ENCODE data around the gene ATG16L2. TPM values are rescaled to one million over a fixed set of nuclear protein-coding genes. Genes with fewer than 3 reads are reported as not detected.

The ATG16L2 gene
- total and polyA plus RNA-seq, 2 donors (not counting 3 experiments of a cell fraction or from before 2014, with no cell fraction given), result 26.5 to 30.5 TPM

GRCh38 chr11:72776844-72777754 lies 37.1 kb upstream of the ATG16L2 start:
- intact Hi-C loops (cut with micrococcal nuclease), result no loop called here
- Histone ChIP-seq H3K9me1 (replicated peaks; ENCODE audit: control insufficient read depth, extremely low read depth, insufficient read depth, low read length) (no peaks in the 10 kb centered on the region), H3K36me3 (ENCODE audit: control insufficient read depth in 2 of 2, extremely low read depth in 1 of 2, insufficient read depth in 2 of 2, low read length in 2 of 2) (no peaks in the 10 kb centered on the region), H3K4me2 (ENCODE audit: insufficient read depth, low read length) (no peak overlapping the region), H3K4me1 (ENCODE audit: control insufficient read depth, extremely low read depth, insufficient read depth, low read length) (peaks cover 3% of the 10 kb centered on the region), H3K79me2 (ENCODE audit: control insufficient read depth, insufficient read depth, low read length) (no peaks in the 10 kb centered on the region), H3K27ac (ENCODE audit: insufficient read depth, low read depth, low read length) (no peak overlapping the region), H3K4me3 (replicated peaks in 1 of 3; ENCODE audit: insufficient read depth in 1 of 3, low read depth in 1 of 3, low read length in 3 of 3) (no peak overlapping the region), H3K9ac (replicated peaks; ENCODE audit: extremely low read depth, insufficient read depth, low read length) (no peak overlapping the region), H4K20me1 (replicated peaks; ENCODE audit: control insufficient read depth, extremely low read depth, insufficient read depth, low read length) (no peaks in the 10 kb centered on the region), H3K27me3 (ENCODE audit: control insufficient read depth in 2 of 2, insufficient read depth in 2 of 2, low read length in 2 of 2) (no peaks in the 10 kb centered on the region), H3K9me3 (replicated peaks; ENCODE audit: control insufficient read depth, insufficient read depth, low read length) (no peaks in the 10 kb centered on the region), H2AFZ (ENCODE audit: low read depth, low read length) (no peak overlapping the region)
- POLR2A ChIA-PET, result no interaction called here
- DNase-seq (ENCODE audit: low read depth, low spot score), result no peak
- no TSS peak for BruUV-seq (replicated peaks)
- CTCF ChIA-PET, result interaction anchor here (0.5 to 3.7 kb wide), 6 partner anchors 10 to 52 kb away, joined by 3 to 15 read pairs (median 4); partner anchors contain the start of gene STARD10
- dilution Hi-C loops (cut with MboI; ENCODE audit: extremely low pct_ligation_motif_present, low sequenced_read_pairs), result no loop called here
- TF ChIP-seq CTCF (IDR thresholded peaks at IDR 0.05; ENCODE audit: extremely low read depth in 1 of 2, insufficient read depth in 1 of 2, low read depth in 1 of 2, low read length in 2 of 2) (no peak), POLR2A (IDR thresholded peaks at IDR 0.05; ENCODE audit: low read depth, low read length) (no peak), POLR2AphosphoS5 (IDR thresholded peaks at IDR 0.05; ENCODE audit: insufficient read depth, low read depth, low read length) (no peak), EZH2 (IDR thresholded peaks at IDR 0.05; ENCODE audit: borderline replicate concordance, low read depth, low read length, severe bottlenecking) (no peak), JUN (IDR thresholded peaks at IDR 0.05; ENCODE audit: borderline replicate concordance, insufficient read depth, insufficient read length, low read depth) (no peak)
- TF ChIP-seq, protein P1, sequence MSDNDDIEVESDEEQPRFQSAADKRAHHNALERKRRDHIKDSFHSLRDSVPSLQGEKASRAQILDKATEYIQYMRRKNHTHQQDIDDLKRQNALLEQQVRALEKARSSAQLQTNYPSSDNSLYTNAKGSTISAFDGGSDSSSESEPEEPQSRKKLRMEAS (IDR thresholded peaks at IDR 0.05; ENCODE audit: insufficient read depth, insufficient read length), result no peak
- no peak for FAIRE-seq

Measured in endothelial cell of umbilical vein (primary cell).